HG03439 (cell line): ENCODE data around the gene PCNT.
"Not testable (repeated sequence)": the region's sequence is repeated elsewhere in the genome, so short reads cannot be mapped to it uniquely, and the experiment has no call there.

ENCODE experiments used
- ATAC-seq: cut with Tn5 transposase; IDR thresholded peaks from one replicate; pipeline ENCODE4 v1.9.1; 2021; ENCODE audit warnings: mild to moderate bottlenecking, moderate library complexity; ENCODE audit not compliant: unreplicated experiment

The PCNT gene

GRCh38 chr21:46423546-46424038 lies 99.6 kb downstream of the PCNT start:
- no peak for ATAC-seq

- no peak for ATAC-seq
These were observed 100.2 kb downstream of the PCNT start for GRCh38 chr21:46424039-46424591.

- ATAC-seq: no peak
These were observed 100.7 kb downstream of the PCNT start for GRCh38 chr21:46424621-46425020.

DNA sequence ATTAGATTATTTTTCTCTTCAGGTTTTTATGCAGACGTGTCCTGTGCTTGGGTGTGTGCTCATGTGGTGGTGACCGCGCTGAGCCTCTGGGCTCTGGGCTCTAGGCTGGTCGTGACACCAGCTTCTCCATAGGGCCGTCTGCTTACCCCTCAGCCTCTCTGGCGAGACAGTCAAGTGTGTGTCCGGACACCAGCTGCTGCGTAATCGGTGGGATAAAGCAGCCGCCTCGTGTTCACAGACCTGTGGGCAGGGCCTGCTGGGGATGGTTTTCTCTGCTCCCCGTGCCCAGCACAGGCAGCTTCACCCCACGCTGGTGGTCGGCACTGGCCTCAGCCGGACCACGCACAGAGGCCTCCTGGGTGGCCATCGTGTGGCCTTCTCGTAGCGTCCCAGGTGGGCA lies 101.1 kb downstream of the PCNT start:
- ATAC-seq: no peak

DNA sequence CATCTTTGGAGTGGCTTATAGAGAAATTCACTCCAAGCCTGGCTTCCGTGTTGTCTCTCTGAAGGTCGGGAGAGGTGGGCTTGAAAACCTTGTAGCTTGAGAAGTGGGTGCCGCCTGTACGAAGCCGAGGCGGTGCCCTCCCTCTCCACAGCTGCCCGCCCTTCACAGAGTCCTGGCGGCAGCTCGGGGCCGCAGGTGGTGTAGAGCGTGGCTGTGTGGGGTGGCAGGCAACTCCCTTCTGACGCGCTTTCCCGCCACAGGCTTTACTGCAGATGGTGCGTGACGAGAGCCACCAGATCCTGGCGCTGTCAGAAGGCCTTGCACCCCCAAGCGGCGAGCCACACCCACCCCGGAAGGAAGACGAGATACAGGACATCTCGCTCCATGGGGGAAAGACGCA lies 101.6 kb downstream of the PCNT start:
- no peak for ATAC-seq

- no peak for ATAC-seq
These were observed 102.5 kb downstream of the PCNT start for GRCh38 chr21:46426313-46427046.

GRCh38 chr21:46427516-46427915 lies 103.6 kb downstream of the PCNT start:
- ATAC-seq: no peak

DNA sequence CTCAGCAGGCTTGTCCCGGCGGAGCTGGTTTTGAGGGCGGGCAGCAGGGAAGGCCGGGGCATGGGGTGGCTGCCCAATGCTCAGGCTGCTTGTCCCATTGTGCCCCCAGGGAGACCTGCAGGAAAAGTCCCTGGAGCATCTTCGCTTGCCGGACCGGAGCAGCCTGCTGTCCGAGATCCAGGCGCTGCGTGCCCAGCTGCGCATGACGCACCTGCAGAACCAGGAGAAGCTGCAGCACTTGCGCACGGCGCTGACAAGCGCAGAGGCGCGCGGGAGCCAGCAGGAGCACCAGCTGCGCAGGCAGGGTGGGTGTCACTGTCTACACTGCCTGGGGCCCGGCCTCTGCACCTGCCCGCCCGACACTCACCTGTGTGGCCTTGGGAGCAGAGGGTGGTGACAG lies 104.3 kb downstream of the PCNT start:
- no peak for ATAC-seq

GRCh38 chr21:46428987-46429710 lies 105.2 kb downstream of the PCNT start:
- no peak for ATAC-seq

DNA sequence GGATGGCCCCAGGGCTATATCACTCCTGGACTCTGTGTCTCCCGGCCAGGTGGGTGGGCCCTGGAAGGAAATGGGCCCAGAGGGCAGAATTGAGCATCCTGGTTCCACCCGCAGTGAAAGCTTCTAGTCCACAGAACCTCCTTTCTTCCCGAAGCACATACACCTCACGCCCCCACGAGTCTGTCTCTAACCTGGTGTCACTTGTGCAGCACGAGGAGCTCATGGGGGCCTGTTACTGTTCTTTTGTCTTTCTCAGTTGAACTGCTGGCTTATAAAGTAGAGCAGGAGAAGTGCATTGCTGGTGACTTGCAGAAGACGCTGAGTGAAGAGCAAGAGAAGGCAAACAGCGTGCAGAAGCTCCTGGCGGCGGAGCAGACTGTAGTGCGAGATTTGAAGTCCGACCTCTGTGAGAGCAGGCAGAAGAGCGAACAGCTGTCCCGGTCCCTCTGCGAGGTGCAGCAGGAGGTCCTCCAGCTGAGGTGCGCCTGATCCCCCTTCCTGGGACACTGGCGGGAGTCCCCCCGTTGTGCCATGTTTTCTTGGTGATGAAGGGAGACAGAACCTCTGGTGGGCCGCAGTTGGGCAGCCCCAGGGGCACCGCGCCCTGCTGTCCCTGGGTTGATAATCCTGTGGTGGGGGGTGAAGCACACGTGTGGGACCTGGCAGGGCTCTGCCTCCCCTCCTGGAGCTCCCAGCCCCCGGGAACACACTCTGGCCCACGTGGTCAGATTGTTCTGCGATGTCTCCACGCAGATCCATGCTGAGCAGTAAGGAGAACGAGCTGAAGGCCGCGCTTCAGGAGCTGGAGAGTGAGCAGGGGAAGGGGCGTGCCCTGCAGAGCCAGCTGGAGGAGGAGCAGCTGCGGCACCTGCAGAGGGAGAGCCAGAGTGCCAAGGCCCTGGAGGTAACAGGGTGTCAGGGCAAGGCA lies 106.1 kb downstream of the PCNT start:
- ATAC-seq: no peak

DNA sequence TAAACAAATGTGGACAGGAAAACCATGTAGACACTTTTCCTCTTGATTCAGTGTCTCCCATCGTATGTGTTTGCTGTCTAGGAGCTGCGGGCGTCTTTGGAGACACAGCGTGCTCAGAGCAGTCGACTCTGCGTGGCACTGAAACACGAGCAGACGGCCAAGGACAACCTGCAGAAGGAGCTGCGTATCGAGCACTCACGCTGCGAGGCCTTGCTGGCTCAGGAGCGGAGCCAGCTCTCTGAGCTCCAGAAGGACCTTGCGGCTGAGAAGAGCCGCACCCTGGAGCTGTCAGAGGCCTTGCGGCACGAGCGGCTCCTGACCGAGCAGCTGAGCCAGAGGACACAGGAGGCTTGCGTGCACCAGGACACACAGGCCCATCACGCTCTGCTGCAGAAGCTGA lies 107.5 kb downstream of the PCNT start:
- ATAC-seq: no peak

- no peak for ATAC-seq
These were observed 108.0 kb downstream of the PCNT start for GRCh38 chr21:46431884-46432488.

- ATAC-seq: not testable (repeated sequence)
These were observed 109.2 kb downstream of the PCNT start for GRCh38 chr21:46433116-46433515.

GRCh38 chr21:46434322-46434958 lies 110.5 kb downstream of the PCNT start:
- ATAC-seq: no peak

DNA sequence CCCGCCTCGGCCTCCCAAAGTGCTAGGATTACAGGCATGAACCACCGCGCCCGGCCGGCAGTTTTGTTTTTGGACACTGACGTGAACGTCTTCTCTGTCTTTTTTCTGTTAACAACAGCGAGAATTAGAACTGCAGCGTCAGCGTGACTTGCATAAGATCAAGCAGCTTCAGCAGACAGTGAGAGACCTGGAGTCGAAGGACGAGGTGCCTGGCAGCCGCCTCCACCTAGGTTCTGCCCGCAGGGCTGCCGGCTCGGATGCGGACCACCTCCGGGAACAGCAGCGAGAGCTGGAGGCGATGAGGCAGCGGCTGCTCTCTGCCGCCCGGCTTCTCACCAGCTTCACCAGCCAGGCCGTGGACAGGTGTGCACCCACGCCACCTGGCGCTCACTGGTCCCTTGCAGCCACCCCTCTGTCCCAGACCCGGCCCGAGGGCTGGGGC lies 111.9 kb downstream of the PCNT start:
- no peak for ATAC-seq

- no peak for ATAC-seq
These were observed 112.7 kb downstream of the PCNT start for GRCh38 chr21:46436621-46437020.

DNA sequence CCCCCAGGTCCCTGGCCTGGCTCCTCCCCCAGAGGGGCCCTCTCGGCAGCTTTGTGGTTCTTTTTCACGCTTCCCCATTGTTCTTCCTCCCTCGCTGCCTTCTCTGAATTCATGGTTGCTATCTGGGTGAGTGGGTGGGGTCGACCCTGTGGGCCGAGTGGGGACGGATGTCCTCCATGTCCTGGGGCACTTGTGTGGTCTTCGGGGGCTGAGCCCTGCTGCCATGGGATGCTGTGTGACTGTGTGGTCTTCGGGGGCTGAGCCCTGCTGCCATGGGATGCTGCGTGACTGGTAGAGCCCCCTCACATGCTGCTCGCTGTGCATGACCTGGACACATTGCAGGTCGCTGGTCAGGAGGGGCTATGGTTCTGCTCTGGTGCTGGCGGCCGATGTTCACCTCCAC lies 113.1 kb downstream of the PCNT start:
- no peak for ATAC-seq

DNA sequence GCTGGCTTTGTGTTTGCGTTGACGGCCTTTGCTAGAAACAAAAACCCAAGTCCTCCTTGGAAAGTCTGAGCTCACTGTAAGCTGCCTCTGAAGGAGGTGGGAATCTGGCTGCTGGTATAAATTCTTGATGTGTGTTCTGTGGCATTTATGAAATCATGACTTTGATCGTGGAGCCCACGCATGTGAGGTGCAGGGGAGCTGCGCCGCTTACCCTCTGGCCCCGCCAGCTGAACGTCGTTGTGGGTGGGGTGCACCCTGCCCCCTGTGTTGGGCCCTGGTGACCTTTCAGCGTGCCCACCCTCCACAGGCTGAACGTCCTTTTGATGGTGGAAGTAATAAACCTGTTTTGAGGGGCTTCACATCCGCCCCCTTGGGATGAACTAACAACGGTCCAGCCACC lies 113.6 kb downstream of the PCNT start:
- ATAC-seq: no peak

GRCh38 chr21:46438241-46438640 lies 114.3 kb downstream of the PCNT start:
- no peak for ATAC-seq

DNA sequence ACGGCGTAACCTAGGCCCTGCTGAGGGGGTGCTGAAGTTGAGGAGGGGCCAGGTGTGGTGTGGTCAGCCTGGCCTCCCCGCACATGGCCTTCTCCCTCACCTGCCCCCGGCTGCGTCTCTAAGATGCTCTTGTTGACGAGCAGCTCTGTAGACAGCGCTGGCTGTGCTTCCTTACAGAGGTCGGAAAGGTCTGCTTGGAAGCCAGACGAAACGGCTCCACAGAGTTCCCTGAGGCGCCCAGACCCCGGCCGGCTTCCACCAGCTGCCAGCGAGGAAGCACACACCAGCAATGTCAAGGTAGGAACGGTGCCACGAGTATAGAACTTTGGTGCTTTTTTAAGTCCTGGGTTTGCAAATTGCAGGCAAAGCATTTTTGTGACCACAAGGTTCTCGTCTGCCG lies 116.0 kb downstream of the PCNT start:
- ATAC-seq: no peak
